Measurements from ENCODE around the gene LYRM4. TPM values are rescaled to one million over a fixed set of nuclear protein-coding genes. Genes with fewer than 3 reads are reported as not detected.
A peak's percentile ranks its signal among the peaks of the same experiment; 100 is the strongest.

Gene LYRM4
- total RNA-seq, 4 donors from 2014 or later = 8.4 to 20.1 (median 12.2) TPM

DNA sequence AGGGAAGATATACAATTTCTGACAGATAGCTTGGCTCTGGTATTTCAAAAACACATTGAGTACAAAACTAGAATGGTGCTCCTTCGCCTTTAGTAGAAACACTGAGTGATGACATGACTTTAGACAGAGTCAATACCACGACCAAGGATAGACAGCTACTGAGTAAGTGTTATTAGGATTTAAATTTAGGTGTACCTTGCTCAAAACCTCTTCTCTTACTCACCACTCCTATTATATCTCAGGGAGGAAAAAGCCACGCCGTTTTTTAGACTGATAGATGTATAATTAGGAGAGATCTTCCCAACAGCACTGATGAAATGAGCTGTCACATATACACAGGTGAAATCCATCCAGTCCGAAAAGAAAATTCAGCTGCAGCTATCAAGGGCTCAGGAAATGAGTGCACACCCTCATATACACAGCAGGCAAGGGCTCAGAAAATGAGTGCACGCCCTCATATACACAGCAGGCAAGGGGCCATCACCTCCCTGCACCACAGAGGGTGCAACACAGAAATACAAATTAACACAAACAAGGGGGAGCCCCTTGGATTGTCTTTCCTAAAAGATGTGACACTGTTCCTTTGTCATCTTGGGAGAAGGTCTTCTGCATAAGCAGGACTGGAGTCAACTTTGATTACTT, 53.7 kb downstream of the LYRM4 start:
- H3K27me3 ChIP-seq = no peaks in the 10 kb centered on the region
- DNase-seq = no peak
- peak in 1 of 2 donors; percentile 37 for ATAC-seq
- peak overlapping the region in 1 of 4 donors; percentile 40 for H3K27ac ChIP-seq
- intact Hi-C loops (cut with DNase I; ENCODE audit: low total_unique reads) = loop anchor here (5.0 kb wide), 1 partner anchor 555 kb away; no protein-coding TSS in a partner anchor
- in situ Hi-C loops (cut with MboI; ENCODE audit: low sequenced_read_pairs in 4 of 4) = no loop called here
- no peaks in the 10 kb centered on the region for H3K36me3 ChIP-seq
- H3K4me1 ChIP-seq = peaks cover 24 to 33% of the 10 kb centered on the region in 2 donors
- H3K4me3 ChIP-seq = no peak overlapping the region
- TF ChIP-seq POLR2A (IDR thresholded peaks at IDR 0.05) (no peak), CTCF (IDR thresholded peaks at IDR 0.05 in 4 of 5, conservative IDR thresholded peaks at IDR 0.05 in 1 of 5) (no peak)
- no peaks in the 10 kb centered on the region for H3K9me3 ChIP-seq

DNA sequence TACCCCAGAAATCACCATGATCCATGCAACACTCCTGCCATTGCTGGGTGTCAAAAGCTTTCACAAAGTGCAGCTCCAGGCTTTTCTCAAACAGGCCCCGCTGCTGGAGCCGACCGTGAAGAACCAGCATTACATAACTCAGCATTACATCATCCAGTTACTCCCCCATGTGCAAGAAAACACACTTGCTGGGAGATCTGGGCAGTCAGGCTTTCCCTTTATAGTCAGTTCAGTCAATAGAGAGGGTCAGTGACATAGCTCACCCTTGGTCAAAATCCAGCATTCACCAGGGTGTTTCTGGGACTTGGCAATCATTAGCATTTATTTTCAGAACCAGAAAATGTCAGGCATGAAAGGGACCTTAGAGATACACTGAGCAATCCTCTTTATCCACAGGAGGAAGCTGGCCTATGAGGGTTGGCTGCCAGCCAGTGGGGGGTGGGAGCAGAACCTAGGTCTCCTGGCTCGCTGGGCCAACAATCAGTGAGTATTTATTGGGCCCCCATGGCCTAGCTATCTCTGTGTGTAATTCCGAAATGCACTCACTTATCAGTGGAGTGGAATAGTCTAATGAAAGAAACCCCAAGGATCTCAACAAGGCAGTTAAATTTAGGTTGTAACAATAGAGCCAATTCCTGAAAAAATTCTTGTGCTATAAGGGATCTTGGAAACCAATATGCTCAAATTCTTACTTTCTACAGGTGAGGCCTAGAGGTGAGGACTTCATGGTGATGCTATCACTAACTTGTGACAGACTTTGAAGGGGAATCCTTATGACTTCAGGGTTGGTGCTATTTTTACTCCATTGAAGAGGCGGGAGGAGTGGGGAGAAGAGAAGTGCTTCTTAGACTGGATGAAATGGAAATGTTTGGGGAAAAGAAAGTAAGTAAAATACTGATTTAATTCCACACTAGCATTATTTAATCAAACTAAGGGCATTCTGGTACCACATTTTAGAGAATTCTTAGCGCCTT, 54.6 kb downstream of the LYRM4 start:
- H3K27ac ChIP-seq = peak overlapping the region; percentile 40 to 62 (median 44)
- no peak overlapping the region for H3K4me3 ChIP-seq
- peak in 1 of 2 donors; percentile 40 for DNase-seq
- TF ChIP-seq POLR2A (IDR thresholded peaks at IDR 0.05) (no peak), CTCF (IDR thresholded peaks at IDR 0.05 in 4 of 5, conservative IDR thresholded peaks at IDR 0.05 in 1 of 5) (no peak)
- no peaks in the 10 kb centered on the region for H3K36me3 ChIP-seq
- intact Hi-C loops (cut with DNase I; ENCODE audit: low total_unique reads) (loop anchor here (5.0 kb wide), 1 partner anchor 556 kb away; no protein-coding TSS in a partner anchor), in situ Hi-C loops (cut with MboI; ENCODE audit: low sequenced_read_pairs in 4 of 4) (no loop called here)
- H3K27me3 ChIP-seq = no peaks in the 10 kb centered on the region
- ATAC-seq = peak; percentile 64 to 82
- peaks cover 24 to 38% of the 10 kb centered on the region in 2 donors for H3K4me1 ChIP-seq
- H3K9me3 ChIP-seq = no peaks in the 10 kb centered on the region

DNA sequence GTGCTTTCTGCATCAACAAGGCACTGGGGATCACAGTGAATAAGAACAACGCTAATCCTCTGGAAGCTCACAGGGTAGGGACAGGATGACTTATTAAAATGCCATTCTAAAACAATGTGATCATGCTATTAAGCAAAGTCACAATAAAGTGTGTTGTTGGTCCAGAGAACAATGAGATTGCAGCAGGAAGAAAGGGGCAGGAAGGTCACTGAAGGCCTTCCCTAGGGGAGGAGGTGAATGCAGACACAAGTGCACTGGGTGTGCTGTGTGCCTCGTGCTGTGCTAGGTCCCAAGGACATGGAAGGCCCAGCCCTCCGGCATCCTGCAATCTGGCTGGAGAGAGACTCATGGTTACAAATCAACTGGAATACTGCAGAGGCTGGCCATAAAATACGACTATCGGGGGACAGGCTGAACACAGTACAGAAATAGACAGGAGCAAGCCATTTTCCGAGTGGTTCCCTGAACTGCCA, 55.7 kb downstream of the LYRM4 start:
- no peaks in the 10 kb centered on the region for H3K9me3 ChIP-seq
- H3K27ac ChIP-seq = peak overlapping the region in 2 of 4 donors; percentile 46 to 62
- TF ChIP-seq CTCF (IDR thresholded peaks at IDR 0.05 in 4 of 5, conservative IDR thresholded peaks at IDR 0.05 in 1 of 5) (no peak), POLR2A (IDR thresholded peaks at IDR 0.05) (no peak)
- intact Hi-C loops (cut with DNase I; ENCODE audit: low total_unique reads) = loop anchor here (5.0 kb wide), 1 partner anchor 557 kb away; no protein-coding TSS in a partner anchor
- no peaks in the 10 kb centered on the region for H3K27me3 ChIP-seq
- no peak overlapping the region for H3K4me3 ChIP-seq
- peaks cover 31 to 42% of the 10 kb centered on the region in 2 donors for H3K4me1 ChIP-seq
- in situ Hi-C loops (cut with MboI; ENCODE audit: low sequenced_read_pairs in 4 of 4) = no loop called here
- no peaks in the 10 kb centered on the region for H3K36me3 ChIP-seq
- DNase-seq (no peak), ATAC-seq (no peak)

DNA sequence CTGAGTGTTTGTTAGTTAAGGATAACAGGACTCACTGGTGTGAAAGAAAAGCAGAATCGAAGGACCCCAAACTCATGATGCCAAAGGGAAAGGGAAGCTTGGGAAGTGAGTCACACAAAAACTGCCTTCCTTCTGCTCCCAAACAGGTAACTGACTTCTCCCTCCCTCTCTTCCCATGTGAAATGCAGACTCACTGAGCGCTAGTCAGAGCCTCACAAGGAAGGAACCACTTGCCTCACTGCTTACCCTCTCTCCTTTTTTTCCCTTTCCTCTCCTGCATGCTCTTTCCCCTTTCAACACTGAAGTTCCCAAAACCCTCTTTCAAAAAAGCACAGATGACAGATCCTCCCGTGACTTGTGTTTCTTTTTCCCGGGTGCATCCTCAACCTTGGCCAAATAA, 56.4 kb downstream of the LYRM4 start:
- Histone ChIP-seq H3K36me3 (no peaks in the 10 kb centered on the region), H3K27me3 (no peaks in the 10 kb centered on the region), H3K9me3 (no peaks in the 10 kb centered on the region), H3K4me1 (peaks cover 31 to 42% of the 10 kb centered on the region in 2 donors), H3K4me3 (no peak overlapping the region), H3K27ac (no peak overlapping the region)
- no peak for DNase-seq
- no peak for TF ChIP-seq CTCF (IDR thresholded peaks at IDR 0.05 in 4 of 5, conservative IDR thresholded peaks at IDR 0.05 in 1 of 5)
- TF ChIP-seq POLR2A (IDR thresholded peaks at IDR 0.05) = no peak
- intact Hi-C loops (cut with DNase I; ENCODE audit: low total_unique reads) = no loop called here
- ATAC-seq = no peak
- in situ Hi-C loops (cut with MboI; ENCODE audit: low sequenced_read_pairs in 4 of 4) = no loop called here

All from gastrocnemius medialis (tissue), 4 donors.